ENCODE data around the gene PPP1R1A.

The PPP1R1A gene

GRCh38 chr12:54587315-54587873 is 1.1 kb downstream of the PPP1R1A start:
- H3K4me3 ChIP-seq (replicated peaks; ENCODE audit: low read depth, low read length), result no peak overlapping the region
- DNase-seq (ENCODE audit: extremely low read depth, low read depth), result no peak
- TF ChIP-seq CTCF (IDR thresholded peaks at IDR 0.05; ENCODE audit: low read depth, low read length, missing control alignments), result no peak

GRCh38 chr12:54586620-54587019 is 1.8 kb downstream of the PPP1R1A start:
- TF ChIP-seq CTCF (IDR thresholded peaks at IDR 0.05; ENCODE audit: low read depth, low read length, missing control alignments), result no peak
- DNase-seq (ENCODE audit: extremely low read depth, low read depth), result no peak

GRCh38 chr12:54585243-54585642 is 3.2 kb downstream of the PPP1R1A start:
- TF ChIP-seq CTCF (IDR thresholded peaks at IDR 0.05; ENCODE audit: low read depth, low read length, missing control alignments), result no peak
- DNase-seq (ENCODE audit: extremely low read depth, low read depth), result no peak
- no peak overlapping the region for H3K4me3 ChIP-seq (replicated peaks; ENCODE audit: low read depth, low read length)

More at GRCh38 chr12:54586620-54587019, 1.8 kb downstream of the PPP1R1A start:
- no peak overlapping the region for H3K4me3 ChIP-seq (replicated peaks; ENCODE audit: low read depth, low read length)

GRCh38 chr12:54584128-54584527 is 4.3 kb downstream of the PPP1R1A start:
- DNase-seq (ENCODE audit: extremely low read depth, low read depth), result no peak
- TF ChIP-seq CTCF (IDR thresholded peaks at IDR 0.05; ENCODE audit: low read depth, low read length, missing control alignments), result no peak
- H3K4me3 ChIP-seq (replicated peaks; ENCODE audit: low read depth, low read length), result no peak overlapping the region

- no peak for DNase-seq (ENCODE audit: extremely low read depth, low read depth)
- H3K4me3 ChIP-seq (replicated peaks; ENCODE audit: low read depth, low read length), result no peak overlapping the region
- TF ChIP-seq CTCF (IDR thresholded peaks at IDR 0.05; ENCODE audit: low read depth, low read length, missing control alignments), result no peak
Observed at GRCh38 chr12:54583726-54584125, 4.7 kb downstream of the PPP1R1A start.

GRCh38 chr12:54581412-54581811 is 7.0 kb downstream of the PPP1R1A start:
- H3K4me3 ChIP-seq (replicated peaks; ENCODE audit: low read depth, low read length), result no peak overlapping the region
- DNase-seq (ENCODE audit: extremely low read depth, low read depth), result no peak
- TF ChIP-seq CTCF (IDR thresholded peaks at IDR 0.05; ENCODE audit: low read depth, low read length, missing control alignments), result no peak
